Heart left ventricle (tissue), 16 donors: ENCODE measurements around the gene GRIN2A. TPM values are rescaled to one million over a fixed set of nuclear protein-coding genes. Genes with fewer than 3 reads are reported as not detected.

Experiments used
- ATAC-seq, 4 donors: fragments of 200-7000 bp; cut with Tn5 transposase; one replicate each; pipeline ENCODE4 v1.9.1; 2020 to 2022; ENCODE audit warnings: moderate library complexity in 4 of 4, mild to moderate bottlenecking in 3 of 4, moderate number of reproducible peaks in 1 of 4
- DNase-seq, 5 donors: peaks; one replicate each; pipeline ENCODE4 v3.0.0-alpha.2; 2020
- H3K27ac ChIP-seq, 12 donors: fragments of 200-600 bp; sonication (generic) in 4 of 12; one replicate each; pipeline versions ENCODE4 v1.5.0 to v1.8.0; 2016 to 2022; ENCODE audit warnings: mild to moderate bottlenecking in 2 of 12
- H3K27me3 ChIP-seq, 9 donors: fragments of 200-600 bp; sonication (generic) in 2 of 9; one replicate each; pipeline versions ENCODE4 v1.5.1 to v1.8.0; 2016 to 2022; ENCODE audit warnings: mild to moderate bottlenecking in 3 of 9
- H3K36me3 ChIP-seq, 9 donors: fragments of 200-600 bp; sonication (generic) in 2 of 9; one replicate each; pipeline versions ENCODE4 v1.5.0 to v1.8.0; 2018 to 2022; ENCODE audit warnings: mild to moderate bottlenecking in 2 of 9
- H3K4me1 ChIP-seq, 12 donors: fragments of 200-600 bp; sonication (generic) in 4 of 12; one replicate each; pipeline versions ENCODE4 v1.5.0 to v1.8.0; 2016 to 2022; ENCODE audit warnings: mild to moderate bottlenecking in 3 of 12
- H3K4me3 ChIP-seq, 12 donors: fragments of 200-600 bp; sonication (generic) in 4 of 12; one replicate each; pipeline versions ENCODE4 v1.5.0 to v1.8.0; 2017 to 2022; ENCODE audit warnings: mild to moderate bottlenecking in 9 of 12, moderate library complexity in 4 of 12
- H3K9me3 ChIP-seq, 12 donors: fragments of 200-600 bp; sonication (generic) in 4 of 12; one replicate each; pipeline versions ENCODE4 v1.5.0 to v1.8.0; 2016 to 2022; ENCODE audit warnings: mild to moderate bottlenecking in 1 of 12
- CTCF ChIP-seq, 12 donors: fragments of 200-600 bp; sonication (generic) in 4 of 12; IDR thresholded peaks; one replicate each; pipeline versions ENCODE4 v1.5.0 to v1.8.0; 2018 to 2022; ENCODE audit warnings: antibody characterized with exemption in 12 of 12, mild to moderate bottlenecking in 5 of 12
- POLR2A ChIP-seq, 2 donors: fragments of 450-650 bp; IDR thresholded peaks; one replicate each; pipeline ENCODE4 v1.6.1; 2017; ENCODE audit warnings: antibody characterized with exemption in 2 of 2, mild to moderate bottlenecking in 2 of 2, moderate library complexity in 2 of 2
- WGBS, 4 donors: extraction: QIAGEN DNeasy Blood & Tissue Kit in 2 of 4; methylation state at CpG; one replicate each; pipeline versions ENCODE4 v1.1.5 to v1.1.7; 2013 to 2018; 5-methylcytosine and 5-hydroxymethylcytosine counted together
- intact Hi-C, 10 donors: fragments of 100-400 bp; cut with DNase I; formaldehyde crosslinking; loops; one replicate each; pipeline versions ENCODE4 v1.11.1 to v1.14.2; 2022
- polyA plus RNA-seq, 2 donors: library from polyadenylated mRNA; stranded (reverse); fragments of 200-250 nt; gene quantifications; one replicate each; pipeline ENCODE4 v1.2.3, GENCODE V29; 2013
- total RNA-seq, 9 donors: library from RNA; depleted of rRNA in 2 of 9; stranded (reverse); fragments of >200 nt in 2 of 9; fragmentation: NEBNext Ultra II Directional in 3 of 9; extraction: Animal tissue kit (Norgen Biotek cat#: 25700) in 3 of 9; gene quantifications; one replicate each; pipeline versions ENCODE4 v1.1.0 to v1.2.4, GENCODE V29; 2016 to 2023
- donor health status: ischemic (EF 13 %, LVEDD 7.1; RV severe dilation, severe dysfunction).
- donor health status: healthy with polysubstance abuse.
- donor health status: DM: no; HTN: yes; CAD: no.
- donor health status: DM: no; HTN: no; CAD: no.
- donor health status: ischemic (EF 25% LVEDD 6.9; RV normal size, moderate dysfunction).
- donor health status: ischemic (EF 25% LVEDD 5.7; RV mildly dilated, moderate dysfunction).
- donor health status: healthy.
- donor health status: DM: yes; HTN: yes; CAD: no.
- donor health status: ischemic (EF 35%, LVEDD 5.7; RV mildly dilated, moderate dysfunction).
- donor health status: nonischemic (EF 11% LVEDD 7.7; RV severe dilation, severe dysfunction).
- donor health status: DM: yes; HTN: yes; CAD: no.
- donor health status: PGD.
- donor health status: ischemic (EF 29% LVEDD 5.4; RV normal size, mild dysfunction).
- donor health status: nonischemic (EF 23%, LVEDD 6.1; RV moderate dilation, normal function).

Gene GRIN2A
- total and polyA plus RNA-seq, 11 donors: 0.01 to 4.6 (median 2.6) TPM

- Histone ChIP-seq H3K4me3 (no peak overlapping the region), H3K27ac (no peak overlapping the region), H3K36me3 (no peaks in the 10 kb centered on the region), H3K9me3 (no peaks in the 10 kb centered on the region), H3K27me3 (no peaks in the 10 kb centered on the region), H3K4me1 (no peaks in the 10 kb centered on the region)
- TF ChIP-seq CTCF (IDR thresholded peaks at IDR 0.05) (no peak), POLR2A (IDR thresholded peaks at IDR 0.05) (no peak)
- DNase-seq (no peak), ATAC-seq (no peak)
- intact Hi-C loops: loop anchor here in 1 of 10 donors (10.0 kb wide), 1 partner anchor 57 kb away; no protein-coding TSS in a partner anchor
- WGBS, 4 donors: 75 to 90% (median 84%) methylated on average over 1 of the region's 1 CpG
Measured at GRCh38 chr16:9921997-9922396, 260.2 kb downstream of the GRIN2A start.

- ATAC-seq: no peak
- intact Hi-C loops: no loop called here
- no peak for DNase-seq
- WGBS, 4 donors: 60 to 76% (median 68%) methylated on average over 3 of the region's 3 CpGs
- no peak overlapping the region for H3K27ac ChIP-seq
- H3K36me3 ChIP-seq: no peaks in the 10 kb centered on the region
- no peaks in the 10 kb centered on the region for H3K4me1 ChIP-seq
- H3K27me3 ChIP-seq: no peaks in the 10 kb centered on the region
- TF ChIP-seq POLR2A (IDR thresholded peaks at IDR 0.05) (no peak), CTCF (IDR thresholded peaks at IDR 0.05) (peak in 1 of 12 donors; percentile 6)
- no peak overlapping the region for H3K4me3 ChIP-seq
- H3K9me3 ChIP-seq: no peaks in the 10 kb centered on the region
Measured at GRCh38 chr16:9919460-9919859, 262.8 kb downstream of the GRIN2A start.

- Histone ChIP-seq H3K4me3 (no peak overlapping the region), H3K9me3 (no peaks in the 10 kb centered on the region), H3K4me1 (peaks cover 0 to 3% (median 0%) of the 10 kb centered on the region in 12 donors), H3K27me3 (no peaks in the 10 kb centered on the region), H3K36me3 (no peaks in the 10 kb centered on the region), H3K27ac (no peak overlapping the region)
- TF ChIP-seq CTCF (IDR thresholded peaks at IDR 0.05) (no peak), POLR2A (IDR thresholded peaks at IDR 0.05) (no peak)
- WGBS, 4 donors: 73 to 77% (median 74%) methylated on average over 6 of the region's 6 CpGs
- no peak for ATAC-seq
- DNase-seq: no peak
- intact Hi-C loops: no loop called here
Measured at GRCh38 chr16:9917691-9918090, 264.5 kb downstream of the GRIN2A start.

- Histone ChIP-seq H3K27me3 (no peaks in the 10 kb centered on the region), H3K9me3 (no peaks in the 10 kb centered on the region), H3K36me3 (no peaks in the 10 kb centered on the region), H3K4me3 (no peak overlapping the region), H3K4me1 (peaks cover 0 to 5% (median 0%) of the 10 kb centered on the region in 12 donors), H3K27ac (peak overlapping the region in 1 of 12 donors; percentile 25)
- no peak for ATAC-seq
- intact Hi-C loops: no loop called here
- TF ChIP-seq CTCF (IDR thresholded peaks at IDR 0.05) (no peak), POLR2A (IDR thresholded peaks at IDR 0.05) (no peak)
- DNase-seq: no peak
- 59 to 74% (median 66%) methylated on average over 5 of the region's 5 CpGs for WGBS, 4 donors
Measured at GRCh38 chr16:9913604-9914326, 268.5 kb downstream of the GRIN2A start.
